GM23338 (cell line): ENCODE measurements around the gene MAGI1. TPM values are rescaled to one million over a fixed set of nuclear protein-coding genes. Genes with fewer than 3 reads are reported as not detected.
"Not testable (repeated sequence)": the region's sequence is repeated elsewhere in the genome, so short reads cannot be mapped to it uniquely, and the experiment has no call there.

Source experiments
- ATAC-seq: fragments of 200-7000 bp; cut with Tn5 transposase; 3 replicates; pipeline ENCODE4 v1.9.1; 2020
- DNase-seq: peaks from one replicate; pipeline ENCODE4 v3.0.0-alpha.2; 2015; ENCODE audit warnings: low spot score
- H2AFZ ChIP-seq: fragments of 200-600 bp; sonication (generic); 2 replicates; pipeline ENCODE4 v1.8.0; 2016; ENCODE audit warnings: antibody characterized with exemption, mild to moderate bottlenecking, moderate library complexity
- H3F3A ChIP-seq: fragments of 200-600 bp; sonication (generic); replicated peaks from 2 replicates; pipeline ENCODE4 v1.8.0; 2017; ENCODE audit warnings: antibody characterized with exemption, mixed run types, low read depth
- H3K27ac ChIP-seq: fragments of 200-600 bp; sonication (generic); 2 replicates; pipeline ENCODE4 v1.6.1; 2016; ENCODE audit warnings: low read depth
- H3K27me3 ChIP-seq: fragments of 200-600 bp; sonication (generic); 2 replicates; pipeline ENCODE4 v1.8.0; 2016; ENCODE audit warnings: mild to moderate bottlenecking, mixed run types, moderate library complexity; ENCODE audit not compliant: insufficient read depth
- H3K36me3 ChIP-seq: fragments of 200-600 bp; sonication (generic); 2 replicates; pipeline ENCODE4 v1.8.0; 2016; ENCODE audit warnings: mild to moderate bottlenecking; ENCODE audit not compliant: insufficient read depth
- H3K4me1 ChIP-seq: fragments of 200-600 bp; sonication (generic); 2 replicates; pipeline ENCODE4 v1.8.0; 2016; ENCODE audit warnings: mild to moderate bottlenecking, moderate library complexity; ENCODE audit not compliant: insufficient read depth
- H3K4me2 ChIP-seq: fragments of 200-600 bp; sonication (generic); 2 replicates; pipeline ENCODE4 v1.7.1; 2017; ENCODE audit warnings: mixed run types
- H3K4me3 ChIP-seq: fragments of 200-600 bp; sonication (generic); 2 replicates; pipeline ENCODE4 v1.6.1; 2016; ENCODE audit warnings: mixed run types
- H3K79me2 ChIP-seq: fragments of 200-600 bp; sonication (generic); replicated peaks from 2 replicates; pipeline ENCODE4 v1.8.0; 2017; ENCODE audit warnings: mild to moderate bottlenecking; ENCODE audit not compliant: insufficient read depth
- H3K9me2 ChIP-seq: fragments of 200-600 bp; sonication (generic); 2 replicates; pipeline ENCODE4 v1.8.0; 2017; ENCODE audit not compliant: insufficient read depth
- H4K20me1 ChIP-seq: fragments of 200-600 bp; sonication (generic); replicated peaks from 2 replicates; pipeline ENCODE4 v1.8.0; 2017; ENCODE audit warnings: mild to moderate bottlenecking; ENCODE audit not compliant: insufficient read depth
- H3K27ac Mint-ChIP-seq: 2 replicates; pipeline ENCODE4 v1.8.0; 2020; ENCODE audit warnings: inconsistent platforms, mild to moderate bottlenecking, moderate library complexity, mixed read lengths
- H3K27me3 Mint-ChIP-seq: 3 replicates; pipeline ENCODE4 v1.8.0; 2022; ENCODE audit warnings: low read depth, mild to moderate bottlenecking, moderate library complexity, mixed read lengths, inconsistent platforms; ENCODE audit not compliant: insufficient read depth, poor library complexity
- H3K36me3 Mint-ChIP-seq: 3 replicates; pipeline ENCODE4 v1.8.0; 2021; ENCODE audit warnings: low read depth, mild to moderate bottlenecking, inconsistent platforms, moderate library complexity, mixed read lengths
- H3K4me1 Mint-ChIP-seq: 3 replicates; pipeline ENCODE4 v1.8.0; 2020; ENCODE audit warnings: mild to moderate bottlenecking, inconsistent platforms, mixed read lengths
- H3K4me3 Mint-ChIP-seq: 3 replicates; pipeline ENCODE4 v1.8.0; 2021; ENCODE audit warnings: moderate library complexity, mild to moderate bottlenecking, inconsistent platforms, mixed read lengths
- H3K9me3 Mint-ChIP-seq: 3 replicates; pipeline ENCODE4 v1.8.0; 2020; ENCODE audit warnings: moderate library complexity, mild to moderate bottlenecking, inconsistent platforms, mixed read lengths
- CREB1 ChIP-seq: fragments of 250-450 bp; sonication (Bioruptor Pico); IDR thresholded peaks from 2 replicates; pipeline ENCODE4 v1.5.0; 2020; ENCODE audit warnings: low read depth, mild to moderate bottlenecking, moderate library complexity
- JUNB ChIP-seq: IDR thresholded peaks from one replicate; pipeline ENCODE4 v1.6.1; 2016; ENCODE audit warnings: antibody characterized with exemption; ENCODE audit not compliant: unreplicated experiment
- NANOG ChIP-seq: IDR thresholded peaks from 2 replicates; pipeline ENCODE4 v1.6.1; 2016; ENCODE audit warnings: antibody characterized with exemption, borderline replicate concordance
- POLR2AphosphoS5 ChIP-seq: IDR thresholded peaks from 2 replicates; pipeline ENCODE4 v1.6.1; 2016; ENCODE audit warnings: antibody characterized with exemption, low read depth
- polyA plus RNA-seq: library from polyadenylated mRNA; unstranded; fragments of >200 nt; fragmentation: Nextera tagmentation; extraction: Ambion mirVana; gene quantifications from 2 replicates; pipeline ENCODE4 v1.2.1, GENCODE V29; 2016
- total RNA-seq: library from RNA; depleted of rRNA; stranded (reverse); fragments of >200 nt; shearing (Covaris generic); gene quantifications from 2 replicates; pipeline ENCODE4 v1.2.3, GENCODE V29; 2014
- TF ChIP-seq, protein P1 (sequence below): IDR thresholded peaks from one replicate; pipeline ENCODE4 v1.6.1; 2018; ENCODE audit warnings: antibody characterized with exemption; ENCODE audit not compliant: unreplicated experiment
- TF ChIP-seq, protein P2 (sequence below): fragments of 250-450 bp; sonication (Bioruptor Pico); IDR thresholded peaks from 2 replicates; pipeline ENCODE4 v1.5.0; 2020; ENCODE audit warnings: mild to moderate bottlenecking, moderate library complexity
- TF ChIP-seq, protein P3 (sequence below): IDR thresholded peaks from 2 replicates; pipeline ENCODE4 v1.6.1; 2016; ENCODE audit warnings: antibody characterized with exemption

The MAGI1 gene
- total and polyA plus RNA-seq, 2 experiments from 2014 or later, result 27.4 to 71.2 TPM

DNA sequence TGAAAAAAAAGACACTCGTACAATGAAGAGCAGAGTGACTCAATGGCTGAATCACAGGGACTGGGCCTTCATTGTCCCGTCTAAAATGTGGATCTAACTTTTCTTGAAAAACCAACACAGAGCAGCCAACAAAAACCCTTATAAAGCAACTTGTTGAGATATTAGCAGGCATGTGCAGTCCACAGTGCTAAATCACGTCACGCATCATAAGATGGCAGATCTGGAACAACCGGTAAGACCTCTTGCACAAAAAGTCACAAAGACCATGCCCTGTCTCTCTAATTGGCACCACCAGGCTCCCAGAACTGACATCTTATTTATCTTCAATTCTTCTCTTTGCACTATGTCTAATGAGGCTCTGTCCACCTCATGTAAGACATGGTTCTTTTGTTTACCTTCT, 177.0 kb downstream of the MAGI1 start:
- Mint-ChIP-seq H3K27me3 (no peaks in the 10 kb centered on the region), H3K4me3 (no peak overlapping the region), H3K36me3 (no peaks in the 10 kb centered on the region), H3K27ac (no peak overlapping the region), H3K9me3 (no peaks in the 10 kb centered on the region; the same call in 2 of the 3 replicates), H3K4me1 (peaks cover 6% of the 10 kb centered on the region)
- DNase-seq (no peak), ATAC-seq (no peak)
- Histone ChIP-seq H2AFZ (no peak overlapping the region), H3K36me3 (no peaks in the 10 kb centered on the region), H3K27me3 (no peaks in the 10 kb centered on the region), H3K4me1 (peaks cover 11% of the 10 kb centered on the region), H3K4me3 (no peak overlapping the region), H3K79me2 (peaks cover 52% of the 10 kb centered on the region), H4K20me1 (peaks cover 18% of the 10 kb centered on the region), H3K27ac (no peak overlapping the region), H3K9me2 (0 out of 2 replicates have a peak, but pooled peaks cover 2% of the 10 kb centered on the region), H3K4me2 (no peak overlapping the region), H3F3A (no peaks in the 10 kb centered on the region)
- TF ChIP-seq POLR2AphosphoS5 (no peak), CREB1 (no peak)

DNA sequence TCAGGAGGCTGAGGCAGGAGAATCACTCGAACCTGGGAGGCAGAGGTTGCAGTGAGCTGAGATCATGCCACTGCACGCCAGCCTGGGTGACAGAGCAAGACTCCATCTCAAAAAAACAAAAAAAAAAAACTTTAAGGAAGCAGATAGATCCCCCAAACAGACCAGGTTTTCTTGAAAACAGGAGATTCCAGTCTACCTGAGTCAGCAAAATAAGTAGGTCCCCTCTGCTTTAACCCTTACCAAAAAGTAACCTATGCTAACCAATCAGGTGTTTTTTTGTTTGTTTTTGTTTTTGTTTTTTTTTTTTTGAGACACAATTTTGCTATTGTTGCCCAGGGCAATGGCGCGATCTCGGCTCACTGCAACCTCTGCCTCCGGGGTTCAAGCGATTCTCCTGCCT, 179.1 kb downstream of the MAGI1 start:
- not testable (repeated sequence) for H3K27ac ChIP-seq, H3K27ac Mint-ChIP-seq, H3K27me3 Mint-ChIP-seq, H3K4me3 ChIP-seq, DNase-seq, H3K4me3 Mint-ChIP-seq, H3K36me3 Mint-ChIP-seq, H3K9me3 Mint-ChIP-seq, H2AFZ ChIP-seq, H3K36me3 ChIP-seq, ATAC-seq, H3K4me2 ChIP-seq, H3F3A ChIP-seq, H3K27me3 ChIP-seq, H3K9me2 ChIP-seq
- peaks cover 21% of the 10 kb centered on the region for H4K20me1 ChIP-seq
- H3K4me1 Mint-ChIP-seq, result peaks cover 16% of the 10 kb centered on the region
- H3K79me2 ChIP-seq, result peaks cover 50% of the 10 kb centered on the region
- peaks cover 18% of the 10 kb centered on the region for H3K4me1 ChIP-seq

DNA sequence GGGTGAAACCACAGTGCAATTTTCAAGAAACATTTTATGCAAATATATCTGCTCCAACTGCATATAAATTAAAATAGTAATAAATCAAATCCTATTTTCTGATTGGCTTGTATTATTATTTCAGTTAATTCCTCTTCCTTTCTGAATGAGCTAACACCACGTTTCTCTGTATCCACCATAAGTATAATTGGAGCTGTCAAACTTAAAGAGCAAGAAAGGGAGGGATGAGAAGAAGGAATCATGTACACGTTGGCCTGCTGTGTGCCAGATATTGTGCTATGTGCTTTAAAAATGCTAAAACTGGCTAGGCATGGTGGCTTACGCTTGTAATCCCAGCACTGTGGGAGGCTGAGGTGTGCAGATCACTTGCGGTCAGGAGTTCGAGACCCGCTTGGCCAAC, 180.0 kb downstream of the MAGI1 start:
- Histone ChIP-seq H3K4me1 (peaks cover 22% of the 10 kb centered on the region), H3K79me2 (peaks cover 55% of the 10 kb centered on the region), H4K20me1 (peaks cover 26% of the 10 kb centered on the region), H3K27ac (no peak overlapping the region), H3K36me3 (no peaks in the 10 kb centered on the region), H3K9me2 (0 out of 2 replicates have a peak, but pooled peaks cover 5% of the 10 kb centered on the region), H3K4me3 (no peak overlapping the region), H3K4me2 (no peak overlapping the region), H3F3A (no peaks in the 10 kb centered on the region), H3K27me3 (no peaks in the 10 kb centered on the region), H2AFZ (no peak overlapping the region)
- Mint-ChIP-seq H3K27me3 (peaks cover 6% of the 10 kb centered on the region), H3K27ac (no peak overlapping the region), H3K4me3 (no peak overlapping the region), H3K9me3 (no peaks in the 10 kb centered on the region; the same call in 2 of the 3 replicates), H3K4me1 (peaks cover 20% of the 10 kb centered on the region), H3K36me3 (no peaks in the 10 kb centered on the region)
- no peak for DNase-seq
- ATAC-seq, result no peak
- TF ChIP-seq JUNB, result no peak
- TF ChIP-seq, protein P1, sequence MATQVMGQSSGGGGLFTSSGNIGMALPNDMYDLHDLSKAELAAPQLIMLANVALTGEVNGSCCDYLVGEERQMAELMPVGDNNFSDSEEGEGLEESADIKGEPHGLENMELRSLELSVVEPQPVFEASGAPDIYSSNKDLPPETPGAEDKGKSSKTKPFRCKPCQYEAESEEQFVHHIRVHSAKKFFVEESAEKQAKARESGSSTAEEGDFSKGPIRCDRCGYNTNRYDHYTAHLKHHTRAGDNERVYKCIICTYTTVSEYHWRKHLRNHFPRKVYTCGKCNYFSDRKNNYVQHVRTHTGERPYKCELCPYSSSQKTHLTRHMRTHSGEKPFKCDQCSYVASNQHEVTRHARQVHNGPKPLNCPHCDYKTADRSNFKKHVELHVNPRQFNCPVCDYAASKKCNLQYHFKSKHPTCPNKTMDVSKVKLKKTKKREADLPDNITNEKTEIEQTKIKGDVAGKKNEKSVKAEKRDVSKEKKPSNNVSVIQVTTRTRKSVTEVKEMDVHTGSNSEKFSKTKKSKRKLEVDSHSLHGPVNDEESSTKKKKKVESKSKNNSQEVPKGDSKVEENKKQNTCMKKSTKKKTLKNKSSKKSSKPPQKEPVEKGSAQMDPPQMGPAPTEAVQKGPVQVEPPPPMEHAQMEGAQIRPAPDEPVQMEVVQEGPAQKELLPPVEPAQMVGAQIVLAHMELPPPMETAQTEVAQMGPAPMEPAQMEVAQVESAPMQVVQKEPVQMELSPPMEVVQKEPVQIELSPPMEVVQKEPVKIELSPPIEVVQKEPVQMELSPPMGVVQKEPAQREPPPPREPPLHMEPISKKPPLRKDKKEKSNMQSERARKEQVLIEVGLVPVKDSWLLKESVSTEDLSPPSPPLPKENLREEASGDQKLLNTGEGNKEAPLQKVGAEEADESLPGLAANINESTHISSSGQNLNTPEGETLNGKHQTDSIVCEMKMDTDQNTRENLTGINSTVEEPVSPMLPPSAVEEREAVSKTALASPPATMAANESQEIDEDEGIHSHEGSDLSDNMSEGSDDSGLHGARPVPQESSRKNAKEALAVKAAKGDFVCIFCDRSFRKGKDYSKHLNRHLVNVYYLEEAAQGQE, result no peak
- TF ChIP-seq, protein P2, sequence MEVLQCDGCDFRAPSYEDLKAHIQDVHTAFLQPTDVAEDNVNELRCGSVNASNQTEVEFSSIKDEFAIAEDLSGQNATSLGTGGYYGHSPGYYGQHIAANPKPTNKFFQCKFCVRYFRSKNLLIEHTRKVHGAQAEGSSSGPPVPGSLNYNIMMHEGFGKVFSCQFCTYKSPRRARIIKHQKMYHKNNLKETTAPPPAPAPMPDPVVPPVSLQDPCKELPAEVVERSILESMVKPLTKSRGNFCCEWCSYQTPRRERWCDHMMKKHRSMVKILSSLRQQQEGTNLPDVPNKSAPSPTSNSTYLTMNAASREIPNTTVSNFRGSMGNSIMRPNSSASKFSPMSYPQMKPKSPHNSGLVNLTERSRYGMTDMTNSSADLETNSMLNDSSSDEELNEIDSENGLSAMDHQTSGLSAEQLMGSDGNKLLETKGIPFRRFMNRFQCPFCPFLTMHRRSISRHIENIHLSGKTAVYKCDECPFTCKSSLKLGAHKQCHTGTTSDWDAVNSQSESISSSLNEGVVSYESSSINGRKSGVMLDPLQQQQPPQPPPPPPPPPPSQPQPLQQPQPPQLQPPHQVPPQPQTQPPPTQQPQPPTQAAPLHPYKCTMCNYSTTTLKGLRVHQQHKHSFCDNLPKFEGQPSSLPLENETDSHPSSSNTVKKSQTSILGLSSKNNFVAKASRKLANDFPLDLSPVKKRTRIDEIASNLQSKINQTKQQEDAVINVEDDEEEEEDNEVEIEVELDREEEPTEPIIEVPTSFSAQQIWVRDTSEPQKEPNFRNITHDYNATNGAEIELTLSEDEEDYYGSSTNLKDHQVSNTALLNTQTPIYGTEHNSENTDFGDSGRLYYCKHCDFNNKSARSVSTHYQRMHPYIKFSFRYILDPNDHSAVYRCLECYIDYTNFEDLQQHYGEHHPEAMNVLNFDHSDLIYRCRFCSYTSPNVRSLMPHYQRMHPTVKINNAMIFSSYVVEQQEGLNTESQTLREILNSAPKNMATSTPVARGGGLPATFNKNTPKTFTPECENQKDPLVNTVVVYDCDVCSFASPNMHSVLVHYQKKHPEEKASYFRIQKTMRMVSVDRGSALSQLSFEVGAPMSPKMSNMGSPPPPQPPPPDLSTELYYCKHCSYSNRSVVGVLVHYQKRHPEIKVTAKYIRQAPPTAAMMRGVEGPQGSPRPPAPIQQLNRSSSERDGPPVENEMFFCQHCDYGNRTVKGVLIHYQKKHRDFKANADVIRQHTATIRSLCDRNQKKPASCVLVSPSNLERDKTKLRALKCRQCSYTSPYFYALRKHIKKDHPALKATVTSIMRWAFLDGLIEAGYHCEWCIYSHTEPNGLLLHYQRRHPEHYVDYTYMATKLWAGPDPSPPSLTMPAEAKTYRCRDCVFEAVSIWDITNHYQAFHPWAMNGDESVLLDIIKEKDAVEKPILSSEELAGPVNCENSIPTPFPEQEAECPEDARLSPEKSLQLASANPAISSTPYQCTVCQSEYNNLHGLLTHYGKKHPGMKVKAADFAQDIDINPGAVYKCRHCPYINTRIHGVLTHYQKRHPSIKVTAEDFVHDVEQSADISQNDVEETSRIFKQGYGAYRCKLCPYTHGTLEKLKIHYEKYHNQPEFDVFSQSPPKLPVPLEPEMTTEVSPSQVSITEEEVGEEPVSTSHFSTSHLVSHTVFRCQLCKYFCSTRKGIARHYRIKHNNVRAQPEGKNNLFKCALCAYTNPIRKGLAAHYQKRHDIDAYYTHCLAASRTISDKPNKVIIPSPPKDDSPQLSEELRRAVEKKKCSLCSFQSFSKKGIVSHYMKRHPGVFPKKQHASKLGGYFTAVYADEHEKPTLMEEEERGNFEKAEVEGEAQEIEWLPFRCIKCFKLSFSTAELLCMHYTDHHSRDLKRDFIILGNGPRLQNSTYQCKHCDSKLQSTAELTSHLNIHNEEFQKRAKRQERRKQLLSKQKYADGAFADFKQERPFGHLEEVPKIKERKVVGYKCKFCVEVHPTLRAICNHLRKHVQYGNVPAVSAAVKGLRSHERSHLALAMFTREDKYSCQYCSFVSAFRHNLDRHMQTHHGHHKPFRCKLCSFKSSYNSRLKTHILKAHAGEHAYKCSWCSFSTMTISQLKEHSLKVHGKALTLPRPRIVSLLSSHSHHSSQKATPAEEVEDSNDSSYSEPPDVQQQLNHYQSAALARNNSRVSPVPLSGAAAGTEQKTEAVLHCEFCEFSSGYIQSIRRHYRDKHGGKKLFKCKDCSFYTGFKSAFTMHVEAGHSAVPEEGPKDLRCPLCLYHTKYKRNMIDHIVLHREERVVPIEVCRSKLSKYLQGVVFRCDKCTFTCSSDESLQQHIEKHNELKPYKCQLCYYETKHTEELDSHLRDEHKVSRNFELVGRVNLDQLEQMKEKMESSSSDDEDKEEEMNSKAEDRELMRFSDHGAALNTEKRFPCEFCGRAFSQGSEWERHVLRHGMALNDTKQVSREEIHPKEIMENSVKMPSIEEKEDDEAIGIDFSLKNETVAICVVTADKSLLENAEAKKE (CRISPR knock-in tag), result no peak
- TF ChIP-seq, protein P3, sequence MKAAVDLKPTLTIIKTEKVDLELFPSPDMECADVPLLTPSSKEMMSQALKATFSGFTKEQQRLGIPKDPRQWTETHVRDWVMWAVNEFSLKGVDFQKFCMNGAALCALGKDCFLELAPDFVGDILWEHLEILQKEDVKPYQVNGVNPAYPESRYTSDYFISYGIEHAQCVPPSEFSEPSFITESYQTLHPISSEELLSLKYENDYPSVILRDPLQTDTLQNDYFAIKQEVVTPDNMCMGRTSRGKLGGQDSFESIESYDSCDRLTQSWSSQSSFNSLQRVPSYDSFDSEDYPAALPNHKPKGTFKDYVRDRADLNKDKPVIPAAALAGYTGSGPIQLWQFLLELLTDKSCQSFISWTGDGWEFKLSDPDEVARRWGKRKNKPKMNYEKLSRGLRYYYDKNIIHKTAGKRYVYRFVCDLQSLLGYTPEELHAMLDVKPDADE, result no peak
- TF ChIP-seq NANOG, result no peak
